ENCODE data around the gene CCDC33.
A peak's percentile ranks its signal among the peaks of the same experiment; 100 is the strongest.

Gene CCDC33

DNA sequence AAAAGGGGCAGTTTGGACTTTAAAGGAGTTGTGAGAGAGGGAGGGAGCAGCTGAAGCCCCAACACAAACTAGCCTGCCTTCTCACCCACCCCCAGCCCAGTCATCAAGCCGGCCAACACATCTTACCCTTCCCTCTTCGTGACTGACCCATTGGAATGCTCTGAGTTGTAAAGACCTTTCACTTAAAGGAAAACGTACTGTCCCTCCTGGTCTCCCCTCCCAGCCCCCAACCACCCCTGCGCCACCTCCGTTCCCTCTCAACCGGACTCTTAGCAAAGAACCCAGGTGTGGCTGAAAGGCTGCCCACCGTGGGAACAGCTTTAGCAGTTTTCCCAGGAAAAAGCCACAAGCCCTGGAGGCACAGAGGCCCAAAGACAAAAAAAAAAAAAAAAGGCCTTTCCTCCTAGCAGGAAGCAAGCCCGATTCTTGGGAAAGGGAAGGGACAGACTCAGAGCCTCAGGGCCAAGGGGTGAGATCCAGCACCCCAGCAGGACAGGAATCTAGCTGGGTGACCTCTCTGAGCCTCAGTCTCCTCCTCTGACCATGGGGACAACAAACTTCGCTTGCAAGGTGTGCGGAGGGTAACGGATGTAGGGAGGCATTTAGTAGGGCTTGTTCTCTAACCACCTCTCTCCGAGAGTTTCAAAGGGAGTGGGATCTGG, 128.9 kb downstream of the CCDC33 start:
- H3K79me1 ChIP-seq (ENCODE audit: low read length), result peaks cover 31% of the 10 kb centered on the region
- H2BK12ac ChIP-seq (ENCODE audit: low read length), result peak overlapping the region; percentile 11
- H3K4me2 ChIP-seq (ENCODE audit: low read length), result peak overlapping the region; percentile 92
- H4K12ac ChIP-seq (ENCODE audit: low read depth, low read length), result peak overlapping the region; percentile 86
- peak overlapping the region; percentile 83 for H2BK120ac ChIP-seq (ENCODE audit: insufficient read depth, low read length, poor library complexity)
- peak overlapping the region; percentile 73 for H3K18ac ChIP-seq (ENCODE audit: low read length)
- peak overlapping the region; percentile 24 for H3K27ac ChIP-seq (ENCODE audit: low read depth, low read length)
- peaks cover 9 to 13% of the 10 kb centered on the region in 2 experiments for H3K4me1 ChIP-seq (ENCODE audit: control insufficient read depth in 1 of 2, insufficient read depth in 2 of 2, low read length in 2 of 2)
- no peak overlapping the region for H2AK5ac ChIP-seq (ENCODE audit: low read length)
- H3K79me2 ChIP-seq (ENCODE audit: control insufficient read depth, insufficient read depth, low read length, poor library complexity), result peaks cover 14% of the 10 kb centered on the region
- WGBS (ENCODE audit: extremely low coverage, insufficient coverage, insufficient read length), result no CpG with 5 or more reads among the region's 12 CpGs
- no peak overlapping the region for H3K23ac ChIP-seq (ENCODE audit: low read length)
- H3K14ac ChIP-seq (ENCODE audit: low read length), result peak overlapping the region; percentile 48
- peak overlapping the region; percentile 41 for H3K4ac ChIP-seq (ENCODE audit: low read depth, low read length)
- no peaks in the 10 kb centered on the region for H3K27me3 ChIP-seq (ENCODE audit: insufficient read depth, low read length)
- peak overlapping the region; percentile 67 for H4K91ac ChIP-seq (ENCODE audit: low read depth, low read length)
- H3K9ac ChIP-seq (ENCODE audit: low read length), result no peak overlapping the region
- peak overlapping the region; percentile 48 for H2BK5ac ChIP-seq (ENCODE audit: low read depth, low read length, poor library complexity)
- H3K4me3 ChIP-seq (ENCODE audit: low read depth, low read length), result no peak overlapping the region
- H3K36me3 ChIP-seq (ENCODE audit: control insufficient read depth in 1 of 2, insufficient read depth in 2 of 2, low read length in 2 of 2), result peaks cover 0 to 1% of the 10 kb centered on the region in 2 experiments
- peak overlapping the region; percentile 91 for H4K8ac ChIP-seq (ENCODE audit: low read depth, low read length)
- H2AFZ ChIP-seq (ENCODE audit: insufficient read depth, low read length, poor library complexity), result peak overlapping the region; percentile 27
- peak; percentile 72 for DNase-seq
- no peaks in the 10 kb centered on the region for H3K9me3 ChIP-seq (ENCODE audit: insufficient read depth, low read depth, low read length)

- H3K9me3 ChIP-seq (ENCODE audit: insufficient read depth, low read depth, low read length), result no peaks in the 10 kb centered on the region
- peak overlapping the region; percentile 2 for H2AK5ac ChIP-seq (ENCODE audit: low read length)
- H3K4me1 ChIP-seq (ENCODE audit: control insufficient read depth in 1 of 2, insufficient read depth in 2 of 2, low read length in 2 of 2), result peaks cover 9% of the 10 kb centered on the region in 2 experiments
- H3K79me2 ChIP-seq (ENCODE audit: control insufficient read depth, insufficient read depth, low read length, poor library complexity), result peaks cover 14% of the 10 kb centered on the region
- H4K91ac ChIP-seq (ENCODE audit: low read depth, low read length), result peak overlapping the region; percentile 67
- H3K23ac ChIP-seq (ENCODE audit: low read length), result no peak overlapping the region
- H3K79me1 ChIP-seq (ENCODE audit: low read length), result peaks cover 30% of the 10 kb centered on the region
- H4K12ac ChIP-seq (ENCODE audit: low read depth, low read length), result peak overlapping the region; percentile 86
- H2BK120ac ChIP-seq (ENCODE audit: insufficient read depth, low read length, poor library complexity), result peak overlapping the region; percentile 83
- peak overlapping the region; percentile 27 for H2AFZ ChIP-seq (ENCODE audit: insufficient read depth, low read length, poor library complexity)
- H4K8ac ChIP-seq (ENCODE audit: low read depth, low read length), result peak overlapping the region; percentile 91
- H3K4ac ChIP-seq (ENCODE audit: low read depth, low read length), result peak overlapping the region; percentile 41
- H3K9ac ChIP-seq (ENCODE audit: low read length), result peak overlapping the region; percentile 0
- peak overlapping the region; percentile 6 for H2BK12ac ChIP-seq (ENCODE audit: low read length)
- peak overlapping the region; percentile 10 for H3K18ac ChIP-seq (ENCODE audit: low read length)
- WGBS (ENCODE audit: extremely low coverage, insufficient coverage, insufficient read length), result no CpG with 5 or more reads among the region's 75 CpGs
- DNase-seq, result peak; percentile 77 to 83
- H3K14ac ChIP-seq (ENCODE audit: low read length), result peak overlapping the region; percentile 47
- H2BK5ac ChIP-seq (ENCODE audit: low read depth, low read length, poor library complexity), result peak overlapping the region; percentile 48
- H3K4me2 ChIP-seq (ENCODE audit: low read length), result peak overlapping the region; percentile 92
- no peaks in the 10 kb centered on the region for H3K36me3 ChIP-seq (ENCODE audit: control insufficient read depth in 1 of 2, insufficient read depth in 2 of 2, low read length in 2 of 2)
- H3K4me3 ChIP-seq (ENCODE audit: low read depth, low read length), result peak overlapping the region; percentile 68
- H3K27ac ChIP-seq (ENCODE audit: low read depth, low read length), result peak overlapping the region; percentile 24
- H3K27me3 ChIP-seq (ENCODE audit: insufficient read depth, low read length), result no peaks in the 10 kb centered on the region
Observed at GRCh38 chr15:74365598-74366445, 129.7 kb downstream of the CCDC33 start.

GRCh38 chr15:74367296-74367854, 131.2 kb downstream of the CCDC33 start, which contains the start of gene CYP11A1:
Gene CYP11A1, minus strand, starts transcription at chr15:74367646. Its CDS starts 61 bp downstream, at chr15:74367585.
- Histone ChIP-seq H3K9ac (ENCODE audit: low read length) (no peak within 1 kb of the TSS), H3K14ac (ENCODE audit: low read length) (peak within 1 kb of the TSS; percentile 80), H3K4me3 (ENCODE audit: low read depth, low read length) (peak within 1 kb of the TSS; percentile 32), H3K27me3 (ENCODE audit: insufficient read depth, low read length) (no peaks in the 10 kb centered on the region), H3K23ac (ENCODE audit: low read length) (no peak within 1 kb of the TSS), H2BK12ac (ENCODE audit: low read length) (peak within 1 kb of the TSS; percentile 62), H4K8ac (ENCODE audit: low read depth, low read length) (peak within 1 kb of the TSS; percentile 78), H3K27ac (ENCODE audit: low read depth, low read length) (peak within 1 kb of the TSS; percentile 42), H3K4ac (ENCODE audit: low read depth, low read length) (peak within 1 kb of the TSS; percentile 81), H3K9me3 (ENCODE audit: insufficient read depth, low read depth, low read length) (no peaks in the 10 kb centered on the region), H3K4me2 (ENCODE audit: low read length) (no peak within 1 kb of the TSS), H2AK5ac (ENCODE audit: low read length) (peak within 1 kb of the TSS; percentile 96), H3K36me3 (ENCODE audit: control insufficient read depth in 1 of 2, insufficient read depth in 2 of 2, low read length in 2 of 2) (no peaks in the 10 kb centered on the region), H2AFZ (ENCODE audit: insufficient read depth, low read length, poor library complexity) (no peak within 1 kb of the TSS), H2BK5ac (ENCODE audit: low read depth, low read length, poor library complexity) (peak within 1 kb of the TSS; percentile 57), H3K79me2 (ENCODE audit: control insufficient read depth, insufficient read depth, low read length, poor library complexity) (peaks cover 14% of the 10 kb centered on the region), H3K79me1 (ENCODE audit: low read length) (peaks cover 31% of the 10 kb centered on the region), H4K91ac (ENCODE audit: low read depth, low read length) (peak within 1 kb of the TSS; percentile 83), H4K12ac (ENCODE audit: low read depth, low read length) (no peak within 1 kb of the TSS), H3K4me1 (ENCODE audit: control insufficient read depth in 1 of 2, insufficient read depth in 2 of 2, low read length in 2 of 2) (peaks cover 9% of the 10 kb centered on the region in 2 experiments), H3K18ac (ENCODE audit: low read length) (peak within 1 kb of the TSS; percentile 71), H2BK120ac (ENCODE audit: insufficient read depth, low read length, poor library complexity) (peak within 1 kb of the TSS; percentile 75)
- DNase-seq, result peak; percentile 26 to 53
- no CpG with 5 or more reads among the region's 12 CpGs for WGBS (ENCODE audit: extremely low coverage, insufficient coverage, insufficient read length)

GRCh38 chr15:74368121-74368520, 132.0 kb downstream of the CCDC33 start:
- H3K79me1 ChIP-seq (ENCODE audit: low read length), result peaks cover 33% of the 10 kb centered on the region
- H2BK12ac ChIP-seq (ENCODE audit: low read length), result peak overlapping the region; percentile 45
- H3K9me3 ChIP-seq (ENCODE audit: insufficient read depth, low read depth, low read length), result no peaks in the 10 kb centered on the region
- no peaks in the 10 kb centered on the region for H3K36me3 ChIP-seq (ENCODE audit: control insufficient read depth in 1 of 2, insufficient read depth in 2 of 2, low read length in 2 of 2)
- peak overlapping the region; percentile 70 for H4K91ac ChIP-seq (ENCODE audit: low read depth, low read length)
- no peak overlapping the region for H2AFZ ChIP-seq (ENCODE audit: insufficient read depth, low read length, poor library complexity)
- peak overlapping the region; percentile 46 for H3K18ac ChIP-seq (ENCODE audit: low read length)
- no peak overlapping the region for H3K27ac ChIP-seq (ENCODE audit: low read depth, low read length)
- no peak overlapping the region for H2AK5ac ChIP-seq (ENCODE audit: low read length)
- no peak overlapping the region for H3K4me2 ChIP-seq (ENCODE audit: low read length)
- H3K23ac ChIP-seq (ENCODE audit: low read length), result no peak overlapping the region
- H3K27me3 ChIP-seq (ENCODE audit: insufficient read depth, low read length), result no peaks in the 10 kb centered on the region
- H3K14ac ChIP-seq (ENCODE audit: low read length), result peak overlapping the region; percentile 57
- H3K9ac ChIP-seq (ENCODE audit: low read length), result no peak overlapping the region
- H2BK120ac ChIP-seq (ENCODE audit: insufficient read depth, low read length, poor library complexity), result peak overlapping the region; percentile 23
- no peak overlapping the region for H3K4me3 ChIP-seq (ENCODE audit: low read depth, low read length)
- H2BK5ac ChIP-seq (ENCODE audit: low read depth, low read length, poor library complexity), result peak overlapping the region; percentile 27
- WGBS (ENCODE audit: extremely low coverage, insufficient coverage, insufficient read length), result no CpG with 5 or more reads among the region's 3 CpGs
- no peak overlapping the region for H4K12ac ChIP-seq (ENCODE audit: low read depth, low read length)
- H3K4ac ChIP-seq (ENCODE audit: low read depth, low read length), result no peak overlapping the region
- H3K4me1 ChIP-seq (ENCODE audit: control insufficient read depth in 1 of 2, insufficient read depth in 2 of 2, low read length in 2 of 2), result peaks cover 9% of the 10 kb centered on the region in 2 experiments
- peaks cover 14% of the 10 kb centered on the region for H3K79me2 ChIP-seq (ENCODE audit: control insufficient read depth, insufficient read depth, low read length, poor library complexity)
- peak overlapping the region; percentile 52 for H4K8ac ChIP-seq (ENCODE audit: low read depth, low read length)
- no peak for DNase-seq
